MM.1S (cell line): ENCODE results near the gene TMEM200A.

ENCODE experiments used
- CTCF ChIP-seq: fragments of 300-600 bp; sonication (generic); IDR thresholded peaks from 2 replicates; pipeline ENCODE4 v1.5.1; 2016; ENCODE audit warnings: antibody characterized with exemption, low read length, mixed read lengths
- EZH2 ChIP-seq: fragments of 300-600 bp; sonication (generic); optimal IDR thresholded peaks from 2 replicates; pipeline ENCODE3; 2017; ENCODE audit warnings: low read depth, mild to moderate bottlenecking, antibody characterized with exemption, low read length, mixed read lengths
- EZH2phosphoT487 ChIP-seq: fragments of 300-600 bp; sonication (generic); IDR thresholded peaks from 2 replicates; pipeline ENCODE4 v1.6.1; 2018; ENCODE audit warnings: antibody characterized with exemption, low read length

GRCh38 chr6:130423044-130423443, 57.2 kb downstream of the TMEM200A start:
- TF ChIP-seq EZH2 (no peak), CTCF (no peak), EZH2phosphoT487 (no peak)
